Naive thymus-derived CD8-positive, alpha-beta T cell (primary cell): Measurements from ENCODE around the gene GPR55. TPM values are rescaled to one million over a fixed set of nuclear protein-coding genes. Genes with fewer than 3 reads are reported as not detected.
A peak's percentile ranks its signal among the peaks of the same experiment; 100 is the strongest.
"Not testable (repeated sequence)": the region's sequence is repeated elsewhere in the genome, so short reads cannot be mapped to it uniquely, and the experiment has no call there.

Experiments
- ATAC-seq, 2 donors: fragments of 150-1000 bp; cut with Tn5 transposase in 1 of 2; sonication (Bioruptor Pico), chemical (Tn5 transposase) in 1 of 2; 1 replicate in 1 of 2; 2 replicates in 1 of 2; pipeline ENCODE4 v1.10.0; 2021; ENCODE audit warnings: mild to moderate bottlenecking in 2 of 2, moderate library complexity in 2 of 2
- POLR2A ChIA-PET: fragments of 350-600 bp; sonication (Branson Sonifier 250); formaldehyde crosslinking; loops from one replicate; lab custom pipeline; 2021; ENCODE audit warnings: antibody characterized with exemption; lab: Charles Lee
- DNase-seq, 10 donors: peaks; one replicate each; pipeline versions ENCODE4 v3.0.0 to v3.0.0-alpha.2; 2020 to 2022
- H3K27ac Mint-ChIP-seq, 10 donors: one replicate each; pipeline ENCODE4 v1.8.0; 2020 to 2022; ENCODE audit warnings: mild to moderate bottlenecking in 10 of 10, mixed read lengths in 10 of 10, moderate library complexity in 4 of 10, inconsistent platforms in 1 of 10
- H3K27me3 Mint-ChIP-seq, 5 donors: one replicate each; pipeline ENCODE4 v1.8.0; 2021 to 2022; ENCODE audit warnings: mixed read lengths in 5 of 5
- H3K36me3 Mint-ChIP-seq, 3 donors: one replicate each; pipeline ENCODE4 v1.8.0; 2020 to 2022; ENCODE audit warnings: mixed read lengths in 3 of 3, mild to moderate bottlenecking in 2 of 3, inconsistent platforms in 1 of 3
- H3K4me1 Mint-ChIP-seq, 4 donors: one replicate each; pipeline ENCODE4 v1.8.0; 2021 to 2022; ENCODE audit warnings: mixed read lengths in 4 of 4
- H3K4me3 Mint-ChIP-seq, 10 donors: one replicate each; pipeline ENCODE4 v1.8.0; 2020 to 2022; ENCODE audit warnings: mild to moderate bottlenecking in 10 of 10, mixed read lengths in 10 of 10, moderate library complexity in 6 of 10, inconsistent platforms in 1 of 10
- H3K9me3 Mint-ChIP-seq, 9 donors: one replicate each; pipeline ENCODE4 v1.8.0; 2020 to 2022; ENCODE audit warnings: mixed read lengths in 9 of 9, mild to moderate bottlenecking in 3 of 9, inconsistent platforms in 1 of 9, moderate library complexity in 1 of 9
- polyA plus RNA-seq, 3 donors: library from polyadenylated mRNA; unstranded; fragments of 300-500 nt; fragmentation: Illumina TruSeq; gene quantifications; one replicate each; pipeline ENCODE4 v1.2.3, GENCODE V29; 2021
- total RNA-seq, 8 experiments: library from RNA in 2 of 8; stranded (reverse) in 2 of 8; gene quantifications; one replicate each; pipeline ENCODE4 v1.2.3 and lab custom pipeline; 2021 to 2026

GPR55 gene
- total RNA-seq: 10 to 100 TPM in 1 of 2 experiments, 1 to 10 TPM in 1; 8.9 to 10.4 TPM
- 1 to 10 TPM; 1.1 to 3.2 (median 3.1) TPM for polyA plus RNA-seq
- 9.3 to 38.3 (median 24.2) reads per million in 6 experiments for total RNA-seq (lab: John Stamatoyannopoulos, UW)

GRCh38 chr2:230924470-230925341 is at the start of gene GPR55:
GPR55 (minus strand) TSS chr2:230925242; CDS start chr2:230910962, 14,280 bp downstream.
- ATAC-seq: peak; percentile 83 to 89
- peaks cover 21 to 60% (median 55%) of the 10 kb centered on the region in 4 donors for H3K4me1 Mint-ChIP-seq
- H3K27me3 Mint-ChIP-seq: no peaks in the 10 kb centered on the region
- POLR2A ChIA-PET: interaction anchor here (0.6 to 3.7 kb wide), 6 partner anchors 11 to 69 kb away, joined by 3 to 13 read pairs (median 4); no protein-coding TSS in a partner anchor
- DNase-seq: peak in 5 of 10 donors; percentile 19 to 65 (median 50)
- no peaks in the 10 kb centered on the region for H3K36me3 Mint-ChIP-seq
- peak within 1 kb of the TSS; percentile 92 to 98 (median 94) for H3K27ac Mint-ChIP-seq
- H3K4me3 Mint-ChIP-seq: peak within 1 kb of the TSS; percentile 83 to 93 (median 90)
- no peaks in the 10 kb centered on the region for H3K9me3 Mint-ChIP-seq

- H3K27ac Mint-ChIP-seq: peak overlapping the region; percentile 55 to 93 (median 88)
- no peaks in the 10 kb centered on the region for H3K27me3 Mint-ChIP-seq
- H3K4me3 Mint-ChIP-seq: peak overlapping the region; percentile 9 to 80 (median 71)
- peaks cover 17 to 47% (median 39%) of the 10 kb centered on the region in 4 donors for H3K4me1 Mint-ChIP-seq
- DNase-seq (peak; percentile 20 to 79 (median 52)), ATAC-seq (peak; percentile 91 to 92)
- POLR2A ChIA-PET: interaction anchor here (0.6 to 1.5 kb wide), 5 partner anchors 10 to 1334 kb away, joined by 3 to 4 read pairs (median 3); no protein-coding TSS in a partner anchor
- no peaks in the 10 kb centered on the region for H3K9me3 Mint-ChIP-seq
- H3K36me3 Mint-ChIP-seq: no peaks in the 10 kb centered on the region
Observed at GRCh38 chr2:230974096-230974913, 49.3 kb upstream of the GPR55 start.

GRCh38 chr2:230972046-230972445 is 47.0 kb upstream of the GPR55 start:
- DNase-seq (no peak), ATAC-seq (no peak)
- peaks cover 17 to 43% (median 35%) of the 10 kb centered on the region in 4 donors for H3K4me1 Mint-ChIP-seq
- H3K36me3 Mint-ChIP-seq: no peaks in the 10 kb centered on the region
- POLR2A ChIA-PET: no interaction called here
- H3K27ac Mint-ChIP-seq: no peak overlapping the region
- no peaks in the 10 kb centered on the region for H3K27me3 Mint-ChIP-seq
- H3K4me3 Mint-ChIP-seq: no peak overlapping the region
- H3K9me3 Mint-ChIP-seq: peaks cover 0 to 2% (median 0%) of the 10 kb centered on the region in 9 donors

GRCh38 chr2:230969659-230970015 is 44.6 kb upstream of the GPR55 start:
- Mint-ChIP-seq H3K27me3 (no peaks in the 10 kb centered on the region), H3K9me3 (peaks cover 0 to 2% (median 0%) of the 10 kb centered on the region in 9 donors), H3K4me3 (no peak overlapping the region), H3K36me3 (peaks cover 0 to 2% (median 0%) of the 10 kb centered on the region in 3 donors), H3K4me1 (peaks cover 10 to 20% (median 17%) of the 10 kb centered on the region in 4 donors), H3K27ac (peak overlapping the region in 2 of 10 donors; percentile 19 to 35)
- DNase-seq (no peak), ATAC-seq (no peak)
- POLR2A ChIA-PET: no interaction called here

GRCh38 chr2:230968921-230969658 is 44.0 kb upstream of the GPR55 start:
- Mint-ChIP-seq H3K27me3 (no peaks in the 10 kb centered on the region), H3K9me3 (peaks cover 0 to 2% (median 0%) of the 10 kb centered on the region in 9 donors), H3K27ac (no peak overlapping the region), H3K4me3 (no peak overlapping the region), H3K4me1 (peaks cover 4 to 15% (median 11%) of the 10 kb centered on the region in 4 donors), H3K36me3 (peaks cover 0 to 2% (median 0%) of the 10 kb centered on the region in 3 donors)
- no peak for ATAC-seq
- no peak for DNase-seq
- POLR2A ChIA-PET: interaction anchor here (0.8 kb wide), 1 partner anchor 10 kb away, joined by 3 read pairs; no protein-coding TSS in a partner anchor

- H3K9me3 Mint-ChIP-seq, H3K36me3 Mint-ChIP-seq: not testable (repeated sequence)
Observed at GRCh38 chr2:230968314-230968713, 43.3 kb upstream of the GPR55 start.

GRCh38 chr2:230967113-230967512 is 42.1 kb upstream of the GPR55 start:
- Mint-ChIP-seq H3K9me3 (peaks cover 0 to 2% (median 0%) of the 10 kb centered on the region in 9 donors), H3K4me3 (no peak overlapping the region), H3K36me3 (peaks cover 0 to 2% (median 0%) of the 10 kb centered on the region in 3 donors), H3K27me3 (peaks cover 0 to 3% (median 0%) of the 10 kb centered on the region in 5 donors), H3K4me1 (peaks cover 0 to 3% (median under 1%) of the 10 kb centered on the region in 4 donors), H3K27ac (no peak overlapping the region)
- no peak for DNase-seq
- POLR2A ChIA-PET: interaction anchor here (0.8 kb wide), 1 partner anchor 19 kb away, joined by 4 read pairs; no protein-coding TSS in a partner anchor
- no peak for ATAC-seq

More at GRCh38 chr2:230968314-230968713, 43.3 kb upstream of the GPR55 start:
- POLR2A ChIA-PET: interaction anchor here (0.8 kb wide), 1 partner anchor 9 kb away, joined by 3 read pairs; no protein-coding TSS in a partner anchor
- DNase-seq, H3K4me1 Mint-ChIP-seq, H3K4me3 Mint-ChIP-seq, H3K27ac Mint-ChIP-seq, ATAC-seq, H3K27me3 Mint-ChIP-seq: not testable (repeated sequence)

GRCh38 chr2:230964136-230964730 is 39.2 kb upstream of the GPR55 start:
- Mint-ChIP-seq H3K9me3 (peaks cover 0 to 2% (median 0%) of the 10 kb centered on the region in 9 donors), H3K27me3 (peaks cover 0 to 24% (median 6%) of the 10 kb centered on the region in 5 donors), H3K4me1 (no peaks in the 10 kb centered on the region), H3K4me3 (no peak overlapping the region), H3K36me3 (peaks cover 0 to 2% (median 0%) of the 10 kb centered on the region in 3 donors), H3K27ac (no peak overlapping the region)
- DNase-seq (no peak), ATAC-seq (no peak)
- POLR2A ChIA-PET: no interaction called here

- H3K27me3 Mint-ChIP-seq: peaks cover 17 to 54% (median 22%) of the 10 kb centered on the region in 5 donors
- POLR2A ChIA-PET: no interaction called here
Observed at GRCh38 chr2:230961091-230961491, 36.0 kb upstream of the GPR55 start.

GRCh38 chr2:230960026-230960425 is 35.0 kb upstream of the GPR55 start:
- POLR2A ChIA-PET: interaction anchor here (0.9 kb wide), 1 partner anchor 8 kb away, joined by 3 read pairs; no protein-coding TSS in a partner anchor
- Mint-ChIP-seq H3K36me3 (no peaks in the 10 kb centered on the region), H3K9me3 (no peaks in the 10 kb centered on the region), H3K4me1 (peaks cover 7 to 17% (median 13%) of the 10 kb centered on the region in 4 donors), H3K27ac (no peak overlapping the region), H3K4me3 (no peak overlapping the region), H3K27me3 (peaks cover 18 to 61% (median 28%) of the 10 kb centered on the region in 5 donors)
- no peak for DNase-seq
- no peak for ATAC-seq

More at GRCh38 chr2:230961091-230961491, 36.0 kb upstream of the GPR55 start:
- no peaks in the 10 kb centered on the region for H3K9me3 Mint-ChIP-seq
- ATAC-seq (no peak), DNase-seq (no peak)
- peaks cover 7 to 17% (median 13%) of the 10 kb centered on the region in 4 donors for H3K4me1 Mint-ChIP-seq
- peaks cover 0 to 2% (median 0%) of the 10 kb centered on the region in 3 donors for H3K36me3 Mint-ChIP-seq
- no peak overlapping the region for H3K4me3 Mint-ChIP-seq
- no peak overlapping the region for H3K27ac Mint-ChIP-seq
